Mammary epithelial cell (primary cell): ENCODE results near the gene DHH.

Experiments
- EZH2 ChIP-seq: IDR thresholded peaks from 2 replicates; pipeline ENCODE4 v1.6.1; 2012; ENCODE audit warnings: low read length, inconsistent platforms, borderline replicate concordance
- TF ChIP-seq, protein P1 (sequence below), 2 donors: IDR thresholded peaks in 1 of 2; conservative IDR thresholded peaks in 1 of 2; 2 replicates each; pipeline ENCODE4 v1.5.1; 2011 to 2012; ENCODE audit warnings: inconsistent platforms in 2 of 2, low read length in 2 of 2, mild to moderate bottlenecking in 2 of 2, control low read depth in 1 of 2, low read depth in 1 of 2; ENCODE audit not compliant: insufficient read depth in 1 of 2; ENCODE audit errors: extremely low read depth in 1 of 2

DNA sequence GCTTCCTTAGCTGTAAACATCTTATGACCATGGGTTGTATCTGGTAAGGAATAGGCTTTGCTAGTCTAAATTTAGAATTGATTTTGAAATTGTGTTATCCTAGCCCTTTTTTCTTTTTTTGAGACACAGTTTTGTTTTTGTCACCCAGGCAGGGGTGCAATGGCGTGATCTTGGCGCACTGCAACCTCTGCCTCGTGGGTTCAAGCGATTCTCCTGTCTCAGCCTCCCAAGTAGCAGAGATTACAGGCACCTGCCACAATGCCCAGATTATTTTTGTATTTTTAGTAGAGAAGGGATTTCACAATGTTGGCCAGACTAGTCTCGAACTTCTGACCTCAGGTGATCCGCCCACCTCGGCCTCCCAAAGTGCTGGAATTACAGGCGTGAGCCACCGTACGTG is 39.0 kb upstream of the DHH start:
- no peak for TF ChIP-seq EZH2
- TF ChIP-seq, protein P1, sequence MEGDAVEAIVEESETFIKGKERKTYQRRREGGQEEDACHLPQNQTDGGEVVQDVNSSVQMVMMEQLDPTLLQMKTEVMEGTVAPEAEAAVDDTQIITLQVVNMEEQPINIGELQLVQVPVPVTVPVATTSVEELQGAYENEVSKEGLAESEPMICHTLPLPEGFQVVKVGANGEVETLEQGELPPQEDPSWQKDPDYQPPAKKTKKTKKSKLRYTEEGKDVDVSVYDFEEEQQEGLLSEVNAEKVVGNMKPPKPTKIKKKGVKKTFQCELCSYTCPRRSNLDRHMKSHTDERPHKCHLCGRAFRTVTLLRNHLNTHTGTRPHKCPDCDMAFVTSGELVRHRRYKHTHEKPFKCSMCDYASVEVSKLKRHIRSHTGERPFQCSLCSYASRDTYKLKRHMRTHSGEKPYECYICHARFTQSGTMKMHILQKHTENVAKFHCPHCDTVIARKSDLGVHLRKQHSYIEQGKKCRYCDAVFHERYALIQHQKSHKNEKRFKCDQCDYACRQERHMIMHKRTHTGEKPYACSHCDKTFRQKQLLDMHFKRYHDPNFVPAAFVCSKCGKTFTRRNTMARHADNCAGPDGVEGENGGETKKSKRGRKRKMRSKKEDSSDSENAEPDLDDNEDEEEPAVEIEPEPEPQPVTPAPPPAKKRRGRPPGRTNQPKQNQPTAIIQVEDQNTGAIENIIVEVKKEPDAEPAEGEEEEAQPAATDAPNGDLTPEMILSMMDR (conservative IDR thresholded peaks at IDR 0.05 in 1 of 2, IDR thresholded peaks at IDR 0.05 in 1 of 2; ENCODE audit: extremely low read depth in 1 of 2, insufficient read depth in 1 of 2, low read depth in 1 of 2, low read length in 2 of 2): no peak
